Effector memory CD8-positive, alpha-beta T cell (primary cell): ENCODE measurements around the gene WDR18.

Source experiments
- ATAC-seq: fragments of 150-1000 bp; cut with Tn5 transposase; replicated peaks from 2 replicates; pipeline ENCODE4 v1.10.0; 2021; ENCODE audit warnings: mild to moderate bottlenecking, moderate library complexity
- DNase-seq, 3 experiments: peaks; one replicate each; pipeline ENCODE4 v3.0.0; 2021
- H3K27ac Mint-ChIP-seq, 2 donors: one replicate each; pipeline ENCODE4 v1.8.0; 2022; ENCODE audit warnings: mild to moderate bottlenecking in 2 of 2, mixed read lengths in 2 of 2, moderate library complexity in 2 of 2
- H3K27me3 Mint-ChIP-seq, 2 donors: one replicate each; pipeline ENCODE4 v1.8.0; 2022; ENCODE audit warnings: mixed read lengths in 2 of 2
- H3K36me3 Mint-ChIP-seq: one replicate; pipeline ENCODE4 v1.8.0; 2022; ENCODE audit warnings: mild to moderate bottlenecking, moderate library complexity, mixed read lengths; ENCODE audit not compliant: insufficient read depth
- H3K4me1 Mint-ChIP-seq, 2 donors: one replicate each; pipeline ENCODE4 v1.8.0; 2022; ENCODE audit warnings: low read depth in 2 of 2, mixed read lengths in 2 of 2
- H3K4me3 Mint-ChIP-seq, 2 donors: one replicate each; pipeline ENCODE4 v1.8.0; 2022; ENCODE audit warnings: mild to moderate bottlenecking in 2 of 2, mixed read lengths in 2 of 2, moderate library complexity in 2 of 2
- H3K9me3 Mint-ChIP-seq, 2 donors: one replicate each; pipeline ENCODE4 v1.8.0; 2022; ENCODE audit warnings: mixed read lengths in 2 of 2

The WDR18 gene

GRCh38 chr19:986083-986482, 1.9 kb downstream of the WDR18 start:
- no peak for ATAC-seq
- Mint-ChIP-seq H3K27ac (no peak overlapping the region), H3K9me3 (no peaks in the 10 kb centered on the region), H3K27me3 (no peaks in the 10 kb centered on the region), H3K36me3 (peaks cover 28% of the 10 kb centered on the region), H3K4me1 (peaks cover 15 to 23% of the 10 kb centered on the region in 2 donors), H3K4me3 (peak overlapping the region in 1 of 2 donors; percentile 99)
- no peak for DNase-seq

GRCh38 chr19:988081-988480, 3.9 kb downstream of the WDR18 start:
- Mint-ChIP-seq H3K27ac (peak overlapping the region in 1 of 2 donors; percentile 35), H3K27me3 (no peaks in the 10 kb centered on the region), H3K36me3 (peaks cover 32% of the 10 kb centered on the region), H3K9me3 (no peaks in the 10 kb centered on the region), H3K4me1 (peaks cover 15 to 21% of the 10 kb centered on the region in 2 donors), H3K4me3 (peak overlapping the region in 1 of 2 donors; percentile 7)
- ATAC-seq: no peak
- DNase-seq: no peak

- H3K9me3 Mint-ChIP-seq: no peaks in the 10 kb centered on the region
- H3K27me3 Mint-ChIP-seq: no peaks in the 10 kb centered on the region
- no peak overlapping the region for H3K4me3 Mint-ChIP-seq
- H3K4me1 Mint-ChIP-seq: peaks cover 15 to 21% of the 10 kb centered on the region in 2 donors
- H3K27ac Mint-ChIP-seq: peak overlapping the region; percentile 57 to 72
- peaks cover 35% of the 10 kb centered on the region for H3K36me3 Mint-ChIP-seq
- no peak for ATAC-seq
- no peak for DNase-seq
Observed at GRCh38 chr19:988510-988909, 4.4 kb downstream of the WDR18 start.

- H3K4me3 Mint-ChIP-seq: peak overlapping the region in 1 of 2 donors; percentile 29
- ATAC-seq (no peak), DNase-seq (no peak)
- H3K4me1 Mint-ChIP-seq: peaks cover 10 to 17% of the 10 kb centered on the region in 2 donors
- H3K36me3 Mint-ChIP-seq: peaks cover 34% of the 10 kb centered on the region
- H3K9me3 Mint-ChIP-seq: no peaks in the 10 kb centered on the region
- peak overlapping the region; percentile 57 to 72 for H3K27ac Mint-ChIP-seq
- no peaks in the 10 kb centered on the region for H3K27me3 Mint-ChIP-seq
Observed at GRCh38 chr19:989381-990081, 5.4 kb downstream of the WDR18 start.

GRCh38 chr19:990119-990571, 6.0 kb downstream of the WDR18 start:
- no peak for DNase-seq
- no peak overlapping the region for H3K4me3 Mint-ChIP-seq
- H3K27me3 Mint-ChIP-seq: no peaks in the 10 kb centered on the region
- H3K36me3 Mint-ChIP-seq: peaks cover 28% of the 10 kb centered on the region
- no peak for ATAC-seq
- peaks cover 4 to 12% of the 10 kb centered on the region in 2 donors for H3K4me1 Mint-ChIP-seq
- no peaks in the 10 kb centered on the region for H3K9me3 Mint-ChIP-seq
- H3K27ac Mint-ChIP-seq: peak overlapping the region in 1 of 2 donors; percentile 78

GRCh38 chr19:990746-991145, 6.6 kb downstream of the WDR18 start:
- Mint-ChIP-seq H3K36me3 (peaks cover 27% of the 10 kb centered on the region), H3K9me3 (no peaks in the 10 kb centered on the region), H3K27me3 (no peaks in the 10 kb centered on the region), H3K4me3 (no peak overlapping the region), H3K27ac (peak overlapping the region in 1 of 2 donors; percentile 78), H3K4me1 (peaks cover 3 to 10% of the 10 kb centered on the region in 2 donors)
- DNase-seq (no peak), ATAC-seq (no peak)

GRCh38 chr19:991174-991931, 7.2 kb downstream of the WDR18 start:
- Mint-ChIP-seq H3K9me3 (no peaks in the 10 kb centered on the region), H3K36me3 (peaks cover 26% of the 10 kb centered on the region), H3K4me3 (no peak overlapping the region), H3K27me3 (no peaks in the 10 kb centered on the region), H3K4me1 (peaks cover 6 to 12% of the 10 kb centered on the region in 2 donors), H3K27ac (peak overlapping the region in 1 of 2 donors; percentile 78)
- ATAC-seq (peak; percentile 30), DNase-seq (peak; percentile 28 to 37 (median 34))

- no peaks in the 10 kb centered on the region for H3K27me3 Mint-ChIP-seq
- H3K27ac Mint-ChIP-seq: no peak overlapping the region
- ATAC-seq: no peak
- no peak for DNase-seq
- peaks cover 13% of the 10 kb centered on the region in 2 donors for H3K4me1 Mint-ChIP-seq
- H3K4me3 Mint-ChIP-seq: no peak overlapping the region
- H3K36me3 Mint-ChIP-seq: peaks cover 28% of the 10 kb centered on the region
- no peaks in the 10 kb centered on the region for H3K9me3 Mint-ChIP-seq
Observed at GRCh38 chr19:991932-992669, 8.0 kb downstream of the WDR18 start.

GRCh38 chr19:992670-993055, 8.5 kb downstream of the WDR18 start:
- Mint-ChIP-seq H3K4me3 (no peak overlapping the region), H3K27ac (peak overlapping the region in 1 of 2 donors; percentile 81), H3K9me3 (no peaks in the 10 kb centered on the region), H3K27me3 (peaks cover 0 to 1% of the 10 kb centered on the region in 2 donors), H3K36me3 (peaks cover 27% of the 10 kb centered on the region), H3K4me1 (peaks cover 13% of the 10 kb centered on the region in 2 donors)
- no peak for ATAC-seq
- DNase-seq: no peak

- Mint-ChIP-seq H3K36me3 (peaks cover 27% of the 10 kb centered on the region), H3K4me1 (peaks cover 10 to 13% of the 10 kb centered on the region in 2 donors), H3K4me3 (no peak overlapping the region), H3K27me3 (peaks cover 0 to 8% of the 10 kb centered on the region in 2 donors), H3K9me3 (no peaks in the 10 kb centered on the region), H3K27ac (peak overlapping the region in 1 of 2 donors; percentile 38)
- no peak for ATAC-seq
- DNase-seq: no peak
Observed at GRCh38 chr19:993361-993830, 9.3 kb downstream of the WDR18 start.

- Mint-ChIP-seq H3K27me3 (peaks cover 3 to 14% of the 10 kb centered on the region in 2 donors), H3K27ac (no peak overlapping the region), H3K9me3 (no peaks in the 10 kb centered on the region), H3K36me3 (peaks cover 29% of the 10 kb centered on the region), H3K4me1 (peaks cover 10 to 13% of the 10 kb centered on the region in 2 donors), H3K4me3 (no peak overlapping the region)
- DNase-seq: no peak
- no peak for ATAC-seq
Observed at GRCh38 chr19:993831-994393, 9.8 kb downstream of the WDR18 start.

- Mint-ChIP-seq H3K27ac (peak overlapping the region in 1 of 2 donors; percentile 98), H3K4me1 (peaks cover 10 to 11% of the 10 kb centered on the region in 2 donors), H3K27me3 (peaks cover 9 to 20% of the 10 kb centered on the region in 2 donors), H3K9me3 (no peaks in the 10 kb centered on the region), H3K36me3 (peaks cover 31% of the 10 kb centered on the region), H3K4me3 (no peak overlapping the region)
- DNase-seq (no peak), ATAC-seq (no peak)
Observed at GRCh38 chr19:994516-994915, 10.4 kb downstream of the WDR18 start.
